HG03558 (cell line): ENCODE results near the gene RNF215.

ENCODE experiments used
- ATAC-seq: cut with Tn5 transposase; IDR thresholded peaks from one replicate; pipeline ENCODE4 v1.9.1; 2021; ENCODE audit warnings: moderate number of reproducible peaks; ENCODE audit not compliant: unreplicated experiment; ENCODE audit errors: extremely low read depth

Gene RNF215

DNA sequence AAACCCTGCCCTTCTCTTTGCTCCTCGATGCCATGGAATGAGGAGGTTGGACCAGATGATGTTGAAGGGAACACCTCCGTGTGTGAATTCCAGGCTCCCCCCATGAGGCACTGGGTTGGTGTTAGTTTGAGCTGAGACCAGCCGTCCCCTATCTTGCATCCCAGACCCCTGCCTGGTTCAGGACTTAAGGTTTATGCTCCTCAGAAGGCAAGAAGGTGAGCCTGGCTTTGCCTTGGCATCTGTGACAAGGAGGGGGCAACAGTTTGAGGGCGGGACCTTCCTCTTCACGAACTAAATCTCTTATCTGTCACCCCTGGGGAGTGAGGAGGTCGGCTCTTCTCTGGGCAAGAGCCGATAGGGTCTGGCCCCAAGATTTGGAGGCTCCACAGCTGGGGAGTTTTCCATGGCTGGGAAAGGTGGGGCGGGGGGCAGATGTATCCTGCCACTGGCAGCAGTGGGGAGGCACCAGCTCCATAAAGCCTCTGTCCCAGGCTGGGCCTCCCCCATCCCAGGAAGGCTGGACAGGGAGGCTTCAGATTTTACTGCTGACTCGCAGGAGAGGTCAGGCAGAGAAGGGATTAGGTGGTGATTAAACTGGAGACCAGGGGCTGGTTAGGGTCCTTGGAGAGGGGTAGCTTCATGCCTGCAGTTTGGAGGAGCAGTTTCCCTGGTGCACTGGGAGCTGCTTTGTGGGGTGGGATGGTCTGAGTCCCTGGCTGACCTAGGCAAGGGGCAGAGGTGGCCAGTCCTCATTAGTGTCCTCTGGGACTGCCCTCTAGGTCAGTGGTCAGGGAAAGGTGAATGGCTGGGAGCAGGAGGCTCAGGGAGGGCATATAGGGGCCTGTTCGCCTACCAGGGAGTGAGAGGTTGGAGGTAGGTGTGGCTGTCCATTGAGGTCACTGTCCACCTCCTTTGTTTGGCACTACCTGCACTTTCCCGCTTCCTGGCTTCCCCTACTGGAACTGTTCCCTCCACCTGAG, 10.7 kb upstream of the RNF215 start:
- ATAC-seq = no peak

GRCh38 chr22:30396871-30397655, 9.9 kb upstream of the RNF215 start, which contains the start of gene SEC14L2:
Gene SEC14L2, plus strand, starts transcription at chr22:30397018. Its CDS starts 99 bp downstream, at chr22:30397117.
- ATAC-seq = no peak

DNA sequence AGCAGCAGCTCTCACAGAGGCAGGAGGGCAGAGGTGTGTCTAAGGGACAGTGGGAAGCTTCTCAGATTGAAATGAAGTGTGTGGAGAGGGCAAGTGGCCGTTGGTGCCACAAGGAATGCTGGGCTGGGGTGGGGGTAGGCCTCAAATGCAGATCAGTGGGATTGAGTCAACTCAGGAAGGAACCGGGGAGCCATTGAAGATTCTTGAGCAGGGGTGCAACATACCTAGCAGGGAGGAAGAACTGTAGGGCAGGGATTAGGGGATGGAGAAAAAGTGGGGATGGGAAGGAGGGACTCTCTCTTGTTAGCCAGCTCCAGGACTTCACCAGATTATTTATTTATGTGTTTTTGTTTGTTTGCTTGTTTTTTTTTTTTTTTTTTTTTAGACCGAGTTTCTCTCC, 6.7 kb upstream of the RNF215 start:
- ATAC-seq = no peak

GRCh38 chr22:30393322-30393680, 6.1 kb upstream of the RNF215 start:
- ATAC-seq = no peak

GRCh38 chr22:30392661-30393321, 5.6 kb upstream of the RNF215 start:
- no peak for ATAC-seq

DNA sequence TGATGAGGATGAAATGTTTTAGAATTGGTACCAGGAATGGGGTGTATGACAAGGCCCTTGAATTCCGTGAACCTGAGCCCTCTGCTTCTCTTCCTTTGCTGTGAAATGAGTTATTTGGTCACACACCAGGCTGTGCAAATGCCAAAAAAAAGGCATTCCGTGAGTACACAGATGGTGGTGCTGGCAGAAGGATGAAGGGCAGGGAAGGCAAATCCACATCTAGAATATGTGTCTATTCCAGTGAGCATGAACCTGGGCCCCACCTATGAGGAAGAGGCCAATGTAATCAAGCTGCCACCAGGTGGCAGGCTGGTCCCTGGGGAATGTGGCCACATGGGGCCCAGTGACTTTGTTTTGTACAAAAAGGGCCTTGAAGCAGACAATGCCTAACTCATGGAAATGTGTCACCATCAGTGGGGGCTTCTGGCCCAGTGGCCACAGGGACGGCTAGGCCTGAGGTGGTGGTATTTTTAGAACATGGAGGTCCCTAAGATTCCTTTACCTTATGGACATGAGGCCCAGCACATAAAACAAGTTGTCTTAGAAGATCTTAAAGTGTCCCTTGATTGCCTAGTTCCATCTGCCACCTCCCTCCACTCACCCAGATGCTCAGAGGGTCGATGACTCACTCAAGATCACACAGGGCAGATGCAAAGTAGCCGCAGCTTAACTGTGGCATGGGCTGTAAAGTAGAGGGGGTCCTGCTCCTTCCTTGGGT, 3.9 kb upstream of the RNF215 start:
- ATAC-seq = no peak

DNA sequence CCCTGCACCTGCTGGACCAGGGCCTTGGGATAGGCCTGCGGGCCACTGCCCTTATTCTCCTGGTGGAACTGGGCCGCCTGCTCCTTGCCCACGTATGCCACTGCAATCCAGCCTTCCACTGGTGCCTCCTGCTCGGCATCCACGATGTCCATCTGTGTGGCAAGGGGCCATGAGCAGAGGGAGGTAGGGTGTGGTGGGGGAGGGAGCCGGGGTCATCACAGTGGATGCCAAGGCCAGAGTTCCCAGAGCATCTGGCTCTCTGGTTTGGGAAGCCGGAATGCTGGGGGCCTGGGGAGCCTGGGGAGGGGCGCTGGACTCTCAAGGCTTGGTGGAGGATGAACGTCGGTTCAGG, 627 bp downstream of the RNF215 start:
- ATAC-seq = no peak

DNA sequence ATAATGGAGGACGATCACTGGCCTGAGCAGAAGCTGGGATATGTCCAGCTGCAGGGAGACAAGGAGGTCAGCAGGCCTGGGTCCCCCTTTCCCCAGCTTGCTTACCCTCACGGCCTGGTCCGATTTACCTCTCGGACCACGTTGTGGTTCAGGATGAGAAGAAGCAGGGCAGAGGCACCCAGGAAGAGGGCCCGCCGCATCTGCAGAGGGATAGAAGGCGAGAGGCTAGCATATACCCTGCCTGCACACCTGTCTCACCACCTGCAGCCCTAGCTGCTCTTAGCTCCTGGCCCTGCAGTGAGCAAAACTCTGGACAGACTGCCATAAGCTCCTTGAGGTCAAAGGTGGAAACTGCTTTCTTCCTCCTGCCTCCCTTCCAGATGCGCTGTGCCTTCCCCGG, 1.3 kb downstream of the RNF215 start:
- no peak for ATAC-seq

- ATAC-seq = no peak
Measured at GRCh38 chr22:30383061-30383460, 4.2 kb downstream of the RNF215 start.

DNA sequence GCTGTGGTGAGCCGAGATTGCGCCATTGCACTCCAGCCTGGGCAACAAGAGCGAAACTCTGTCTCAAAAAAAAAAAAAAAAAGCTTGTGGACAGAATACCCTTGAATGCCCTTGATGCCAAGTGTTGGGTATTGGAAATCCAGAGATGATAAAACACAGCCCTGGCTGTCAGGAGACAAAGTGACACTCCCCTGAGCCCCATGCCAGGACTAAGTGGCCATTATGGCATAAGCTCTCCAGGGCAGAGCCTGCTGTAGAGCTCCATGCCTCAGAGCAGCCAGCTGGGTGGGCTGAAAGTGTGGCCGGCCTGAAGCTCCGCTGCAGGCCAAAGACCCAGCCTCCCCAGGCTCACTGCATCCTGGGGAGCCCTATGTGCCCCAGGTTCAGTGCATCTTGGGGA, 4.9 kb downstream of the RNF215 start:
- no peak for ATAC-seq

DNA sequence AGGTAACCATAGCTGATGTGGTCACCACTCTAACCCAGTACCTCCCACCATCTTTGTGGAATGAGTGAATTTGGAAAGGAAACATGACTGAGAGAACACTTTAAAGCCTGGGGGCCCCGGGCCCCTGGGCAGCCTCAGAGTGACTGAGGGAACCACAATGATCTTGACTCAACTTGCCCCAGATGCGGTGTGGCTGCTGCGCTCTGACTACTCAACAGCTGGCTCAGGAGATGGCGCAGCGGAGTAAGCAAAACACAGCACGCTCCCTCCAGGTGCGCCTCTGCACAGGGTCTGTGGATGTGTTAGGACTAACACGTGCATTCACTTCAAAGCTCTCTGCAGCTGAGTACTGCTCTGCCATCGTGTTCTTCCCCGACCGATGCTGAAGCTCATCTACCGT, 5.9 kb downstream of the RNF215 start:
- no peak for ATAC-seq

DNA sequence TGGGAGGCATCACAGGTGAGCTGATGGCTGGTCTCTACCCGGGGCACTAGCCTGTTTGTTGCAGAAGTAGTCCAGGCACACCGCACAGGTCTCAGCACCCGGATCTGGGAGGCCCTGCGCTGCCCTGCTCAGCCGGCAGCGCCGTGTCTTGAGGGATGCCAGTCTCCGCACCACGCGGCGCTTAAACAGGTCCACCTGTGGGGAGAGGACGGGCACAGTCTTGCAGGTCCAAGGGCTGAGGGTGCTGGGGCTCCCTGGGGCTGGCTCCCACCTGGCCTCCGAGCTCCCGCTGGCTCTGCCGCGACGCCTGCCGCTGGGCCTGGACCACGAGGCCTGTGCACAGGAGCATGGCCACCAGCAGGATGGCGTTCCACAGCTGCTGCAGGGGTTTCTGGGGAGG, 7.2 kb downstream of the RNF215 start:
- ATAC-seq = no peak

DNA sequence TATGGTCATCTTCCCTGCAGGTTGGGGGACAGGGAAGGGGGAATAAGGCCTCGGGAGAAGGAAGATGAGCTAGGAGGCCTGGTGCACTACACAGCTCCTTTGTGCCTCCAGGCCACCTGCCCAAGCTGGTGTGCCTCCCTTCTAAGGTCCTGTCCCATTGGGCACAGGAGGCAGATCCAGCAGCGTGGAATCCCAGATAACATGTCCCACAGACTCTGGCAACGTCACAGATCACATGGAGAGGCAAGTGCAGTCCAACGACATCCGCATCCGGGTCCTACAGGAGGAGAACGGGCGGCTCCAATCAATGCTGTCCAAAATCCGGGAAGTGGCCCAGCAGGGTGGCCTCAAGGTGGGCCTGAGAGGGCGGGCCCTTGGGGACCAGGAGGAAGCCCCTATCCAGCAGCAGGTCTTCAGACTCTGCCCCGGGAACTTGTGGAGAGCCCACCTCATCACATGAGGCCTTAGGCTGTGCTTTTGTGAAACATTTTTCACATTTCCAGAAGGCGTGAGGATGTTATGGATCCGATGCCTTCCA, 11.8 kb downstream of the RNF215 start:
- no peak for ATAC-seq

DNA sequence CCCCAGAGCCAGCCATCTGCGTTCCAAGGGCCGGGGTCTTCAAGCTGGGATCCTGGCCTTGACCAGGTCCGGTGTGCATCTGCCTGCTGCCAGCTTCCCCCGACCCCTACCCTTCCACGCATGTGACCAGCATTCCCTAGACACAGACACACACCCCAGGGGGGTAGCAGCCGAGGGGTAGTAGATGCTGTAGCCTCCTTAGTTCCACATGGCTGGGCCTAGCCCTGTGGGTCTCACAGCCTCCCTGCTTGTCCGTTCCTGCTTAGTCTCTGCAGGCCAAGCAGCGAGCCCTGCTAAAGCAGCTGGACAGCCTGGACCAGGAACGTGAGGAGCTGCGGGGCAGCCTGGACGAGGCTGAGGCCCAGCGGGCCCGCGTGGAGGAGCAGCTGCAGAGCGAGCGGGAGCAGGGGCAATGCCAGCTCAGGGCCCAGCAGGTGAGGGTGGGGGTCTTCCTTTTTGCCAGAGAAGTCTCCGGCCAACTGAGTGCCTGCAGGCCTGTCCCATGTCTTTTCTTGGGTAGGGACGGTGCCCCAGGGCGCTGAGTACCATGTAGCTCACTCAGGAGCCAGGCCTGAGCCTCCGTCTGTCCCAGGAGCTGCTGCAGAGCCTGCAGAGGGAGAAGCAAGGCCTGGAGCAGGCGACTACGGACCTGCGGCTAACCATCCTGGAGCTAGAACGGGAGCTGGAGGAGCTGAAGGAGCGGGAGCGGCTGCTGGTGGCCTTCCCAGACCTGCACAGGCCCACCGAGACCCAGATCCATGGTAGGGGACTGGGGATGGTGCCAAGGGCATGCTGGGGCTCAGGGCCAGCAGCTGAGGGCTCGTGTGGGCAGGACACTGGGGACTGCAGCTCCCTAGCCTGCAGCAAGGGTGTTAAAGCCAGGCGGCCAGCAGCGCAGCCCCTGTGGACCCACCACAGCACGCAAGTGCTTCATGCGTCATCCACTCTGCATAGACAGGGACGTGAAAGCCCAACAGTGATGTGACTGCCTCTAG, 13.6 kb downstream of the RNF215 start:
- no peak for ATAC-seq

DNA sequence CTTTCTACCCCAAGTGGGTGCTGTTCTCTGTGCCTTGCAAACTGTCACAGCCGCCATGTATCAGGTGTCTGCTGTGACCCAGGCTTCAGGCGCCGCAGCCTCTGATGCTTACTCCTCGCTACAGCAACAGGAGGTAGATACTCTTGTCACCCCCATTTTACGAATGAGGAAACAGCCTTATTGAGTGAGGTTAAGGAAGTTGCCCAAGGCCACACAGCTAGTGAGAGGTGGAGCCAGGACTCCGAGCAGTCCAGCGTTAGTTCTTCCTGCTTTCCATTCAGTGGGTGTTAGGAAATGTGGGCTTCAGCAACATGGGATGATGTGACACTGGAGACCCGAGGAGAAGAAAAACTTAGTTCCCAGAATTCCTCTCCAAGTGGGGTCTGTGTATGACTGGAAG, 14.3 kb downstream of the RNF215 start:
- no peak for ATAC-seq

GRCh38 chr22:30371981-30372380, 15.2 kb downstream of the RNF215 start:
- ATAC-seq = no peak

DNA sequence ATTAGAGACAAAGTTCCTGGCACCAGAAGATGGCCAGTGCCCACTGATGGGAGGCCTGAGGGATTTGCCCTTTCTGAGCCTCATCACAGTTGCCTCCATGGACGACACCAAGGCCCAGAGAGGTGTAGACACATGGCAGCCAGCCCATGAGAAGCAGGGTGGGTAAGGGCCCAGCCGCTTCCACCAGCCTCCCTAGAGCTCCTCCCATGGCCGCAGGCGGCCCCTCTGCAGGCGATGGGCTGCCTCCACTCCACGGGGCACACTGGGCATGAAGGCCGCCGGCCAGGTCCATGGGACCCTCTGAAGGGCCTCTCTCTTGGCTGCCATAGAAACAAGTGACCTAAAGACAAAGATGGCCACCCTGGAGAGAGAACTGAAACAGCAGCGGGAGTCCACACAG, 15.9 kb downstream of the RNF215 start:
- ATAC-seq = no peak

GRCh38 chr22:30370641-30371230, 16.5 kb downstream of the RNF215 start:
- no peak for ATAC-seq
